GM21619 (cell line): ENCODE results near the gene SDF4.

Experiments used
- ATAC-seq: cut with Tn5 transposase; IDR thresholded peaks from one replicate; pipeline ENCODE4 v1.9.1; 2021; ENCODE audit not compliant: unreplicated experiment

Gene SDF4

GRCh38 chr1:1229770-1230169 lies 2.0 kb downstream of the SDF4 start:
- ATAC-seq = no peak

DNA sequence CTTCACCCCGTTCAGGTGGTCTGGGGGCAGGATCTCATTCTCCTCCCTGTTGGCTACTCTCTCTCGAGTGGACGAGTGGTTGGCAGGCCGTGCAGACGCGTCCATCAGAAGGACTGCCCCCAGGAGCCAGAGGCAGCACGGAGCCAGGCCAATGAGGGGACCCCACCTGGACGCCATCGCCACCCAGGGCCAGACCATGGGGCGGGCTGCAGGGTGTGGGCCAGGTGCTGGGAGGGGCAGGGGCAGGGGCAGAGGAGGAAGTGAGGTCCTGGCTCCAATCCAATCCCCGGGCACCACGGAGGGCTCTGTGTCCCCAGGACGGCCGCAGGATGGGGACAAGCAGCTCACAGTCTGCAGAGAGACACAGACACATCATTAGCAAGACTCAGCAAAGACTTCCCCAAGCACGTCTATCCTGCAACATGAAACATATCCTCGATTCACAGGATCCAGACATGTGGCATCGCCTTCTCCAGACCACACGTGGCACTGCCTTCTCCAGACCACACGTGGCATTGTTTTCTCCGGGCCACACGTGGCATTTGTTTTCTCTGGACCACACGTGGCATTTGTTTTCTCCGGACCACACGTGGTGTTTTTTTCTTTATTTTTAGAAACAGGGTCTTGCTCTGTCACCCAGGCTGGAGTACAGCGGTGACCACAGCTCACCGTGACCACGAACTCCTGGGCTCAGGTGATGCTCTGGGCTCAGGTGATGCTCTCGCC lies 3.0 kb downstream of the SDF4 start:
- ATAC-seq = no peak

GRCh38 chr1:1228187-1228586 lies 3.6 kb downstream of the SDF4 start:
- no peak for ATAC-seq

DNA sequence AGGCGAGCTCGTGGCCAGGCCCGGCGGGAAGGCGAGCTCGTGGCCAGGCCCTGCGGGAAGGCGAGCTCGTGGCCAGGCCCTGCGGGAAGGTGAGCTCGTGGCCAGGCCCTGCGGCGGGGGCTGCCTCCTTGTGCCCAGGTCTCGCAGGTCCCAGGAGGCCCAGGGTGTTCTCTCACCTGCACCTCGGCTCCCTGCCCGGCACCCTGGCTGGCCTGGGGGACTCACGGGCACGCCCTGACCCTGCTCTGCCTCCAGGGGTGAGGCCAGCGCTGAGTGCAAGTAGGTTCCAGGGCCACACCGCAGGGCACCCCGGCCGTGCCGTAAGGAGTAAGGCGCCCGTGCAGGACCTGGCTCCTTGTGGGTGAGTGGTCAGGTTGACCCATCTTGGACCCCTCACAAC lies 4.4 kb downstream of the SDF4 start:
- ATAC-seq = no peak

- no peak for ATAC-seq
These were observed 5.0 kb downstream of the SDF4 start for GRCh38 chr1:1226566-1227362.

DNA sequence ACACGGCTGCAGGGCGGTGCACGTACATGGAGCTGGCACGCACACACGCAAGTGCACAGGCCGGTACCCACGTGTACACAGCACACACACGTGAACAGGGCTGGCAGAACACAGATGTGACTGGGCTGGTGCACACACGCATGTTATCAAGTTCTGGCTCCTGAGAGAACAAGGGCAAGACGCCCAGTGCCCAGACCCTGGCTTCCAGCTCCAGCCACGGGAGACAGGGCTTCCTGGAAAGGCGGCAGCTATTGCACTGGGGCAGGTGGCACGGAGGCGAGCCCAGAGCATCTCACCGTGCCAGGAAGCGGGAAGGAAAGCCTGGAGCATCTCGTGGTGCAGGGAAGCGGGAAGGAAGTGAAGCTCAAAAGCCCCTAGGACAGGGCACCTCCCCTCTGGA lies 5.9 kb downstream of the SDF4 start:
- ATAC-seq = no peak

GRCh38 chr1:1225238-1225845 lies 6.5 kb downstream of the SDF4 start:
- ATAC-seq = no peak

GRCh38 chr1:1223891-1224290 lies 7.9 kb downstream of the SDF4 start:
- no peak for ATAC-seq

- no peak for ATAC-seq
These were observed 8.5 kb downstream of the SDF4 start for GRCh38 chr1:1223321-1223720.

- ATAC-seq = no peak
These were observed 9.1 kb downstream of the SDF4 start for GRCh38 chr1:1222575-1223225.

DNA sequence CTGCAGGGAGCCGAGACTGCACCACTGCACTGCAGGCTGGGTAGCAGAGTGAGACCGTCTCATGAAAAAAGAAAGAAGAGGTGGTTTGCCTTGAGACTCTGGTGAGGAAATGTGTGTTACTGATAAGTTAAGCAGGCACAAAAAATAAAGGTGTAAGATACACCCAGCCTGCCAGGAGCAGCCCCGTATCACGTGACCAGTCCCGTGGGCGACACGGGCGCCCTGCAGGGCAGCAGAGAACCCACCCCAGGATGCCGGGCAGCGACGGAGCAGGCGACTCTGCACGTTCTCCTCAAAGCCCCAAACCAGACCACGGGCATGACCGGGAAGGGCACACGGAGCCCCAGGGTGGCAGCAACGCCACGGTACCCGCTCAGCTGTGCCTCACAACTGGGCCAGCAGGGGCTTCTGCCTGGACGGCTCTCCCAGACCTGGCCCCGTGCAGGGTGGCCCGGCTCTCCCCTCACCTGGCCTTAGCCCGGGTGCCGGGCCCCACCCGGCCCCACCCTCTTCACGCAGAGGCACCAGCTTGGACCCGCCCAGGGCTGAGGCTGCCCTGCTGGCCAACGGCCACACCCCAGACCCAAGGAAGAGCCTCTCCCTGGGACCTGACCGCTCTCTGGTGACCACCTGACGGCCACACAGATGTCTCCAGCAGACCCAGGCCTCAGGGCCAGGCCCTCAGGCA lies 9.8 kb downstream of the SDF4 start:
- ATAC-seq = no peak

- ATAC-seq = no peak
These were observed 11.6 kb downstream of the SDF4 start for GRCh38 chr1:1220197-1220596.

DNA sequence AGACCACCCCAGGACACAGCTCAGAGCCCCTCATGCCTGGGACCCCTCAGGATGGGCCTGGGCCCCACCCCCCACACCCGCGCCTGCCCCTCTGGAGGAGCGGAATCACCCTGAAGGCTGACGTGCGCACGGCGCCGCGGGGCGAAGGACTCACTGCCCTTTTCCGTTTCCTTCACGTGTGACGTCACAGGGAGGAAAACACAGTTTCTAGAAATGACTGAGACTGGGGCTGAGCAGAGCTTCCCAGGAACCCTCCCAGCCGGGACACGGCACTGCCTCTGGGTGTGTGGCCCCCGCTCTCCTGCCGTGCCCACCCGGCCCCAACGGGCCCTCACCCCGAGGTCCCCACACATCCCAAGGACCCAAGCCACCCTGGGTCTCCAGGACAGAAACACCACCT lies 12.5 kb downstream of the SDF4 start:
- no peak for ATAC-seq

GRCh38 chr1:1218524-1219200 lies 13.1 kb downstream of the SDF4 start:
- ATAC-seq = no peak

GRCh38 chr1:1217621-1218523 lies 13.9 kb downstream of the SDF4 start:
- ATAC-seq = no peak

DNA sequence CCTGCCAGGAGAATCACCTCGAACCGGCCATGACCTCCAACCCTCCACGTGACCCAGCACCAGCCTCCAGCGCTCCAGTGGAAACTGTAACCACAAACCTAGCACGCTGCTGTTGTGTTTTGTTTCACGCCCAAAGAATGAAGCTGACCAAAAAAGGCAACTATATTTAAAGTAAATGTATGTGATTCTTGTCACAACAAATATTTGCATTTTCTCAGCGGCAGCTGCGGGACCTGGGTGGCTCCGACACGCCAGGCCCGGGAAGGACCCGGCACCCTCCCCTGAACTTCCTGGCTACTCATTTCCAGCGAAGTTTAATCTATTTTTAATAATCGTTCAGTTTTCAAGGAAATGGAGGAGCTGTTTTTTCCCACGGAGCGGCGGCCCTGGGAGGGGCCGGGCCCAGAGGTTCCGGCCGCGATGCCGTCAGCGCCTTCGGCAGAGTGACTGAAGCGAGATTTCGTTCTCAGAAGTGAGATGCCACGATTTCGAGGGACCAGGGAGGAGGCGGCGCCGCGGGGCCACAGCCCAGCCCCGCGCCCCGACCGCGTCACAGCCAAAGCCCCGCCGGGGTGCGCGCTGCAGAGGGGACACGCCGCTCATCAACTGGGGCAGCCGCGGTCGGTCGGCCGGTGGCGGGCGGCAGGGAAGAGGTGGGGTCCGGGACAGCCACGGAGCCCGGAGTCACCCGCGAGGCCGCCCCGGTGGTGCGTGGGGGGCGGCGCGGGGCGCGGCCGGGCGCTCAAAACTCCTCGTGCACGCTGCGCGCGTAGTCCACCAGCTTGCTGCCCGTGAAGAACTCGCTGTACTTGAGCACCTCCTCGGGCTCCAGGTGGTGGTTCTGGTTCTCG lies 14.8 kb downstream of the SDF4 start:
- no peak for ATAC-seq

- ATAC-seq = no peak
These were observed 15.8 kb downstream of the SDF4 start for GRCh38 chr1:1215881-1216605.
